K562 (cell line): ENCODE measurements around the gene MMAB. TPM values are rescaled to one million over a fixed set of nuclear protein-coding genes. Genes with fewer than 3 reads are reported as not detected.

ENCODE experiments used
- ASH1L ChIP-seq: fragments of 450-650 bp; IDR thresholded peaks from 2 replicates; pipeline ENCODE4 v1.6.1; 2018; ENCODE audit warnings: borderline replicate concordance, mild to moderate bottlenecking, low read depth; ENCODE audit not compliant: partially characterized antibody
- FOS ChIP-seq: IDR thresholded peaks from 3 replicates; pipeline ENCODE4 v1.6.1; 2011; ENCODE audit not compliant: insufficient read length; ENCODE audit errors: extremely low read depth
- JUN ChIP-seq, 2 experiments: sonication (generic) in 1 of 2; formaldehyde crosslinking in 1 of 2; IDR thresholded peaks; 2 replicates each; pipeline versions ENCODE4 v1.6.1 to v1.8.0; 2012 to 2022; ENCODE audit warnings: borderline replicate concordance in 2 of 2, mild to moderate bottlenecking in 2 of 2, improper control_type of control experiment in 1 of 2, low read depth in 1 of 2, low read length in 1 of 2, missing genetic modification reagents in 1 of 2
- KLF1 ChIP-seq: fragments of 450-650 bp; IDR thresholded peaks from 2 replicates; pipeline ENCODE4 v1.6.1; 2016; ENCODE audit warnings: missing genetic modification characterization, missing compliant biosample characterization
- MBD2 ChIP-seq: sonication (generic); IDR thresholded peaks from 2 replicates; pipeline ENCODE4 v1.6.1; 2016; ENCODE audit warnings: low read depth, borderline replicate concordance
- MEIS2 ChIP-seq: fragments of 450-650 bp; IDR thresholded peaks from 2 replicates; pipeline ENCODE4 v1.6.1; 2014; ENCODE audit warnings: mild to moderate bottlenecking; ENCODE audit not compliant: partially characterized antibody
- MIER1 ChIP-seq: fragments of 450-650 bp; IDR thresholded peaks from 2 replicates; pipeline ENCODE4 v1.6.1; 2016; ENCODE audit warnings: antibody characterized with exemption, mild to moderate bottlenecking, low read depth
- POLR2G ChIP-seq: fragments of 200-400 bp; formaldehyde crosslinking; IDR thresholded peaks from 2 replicates; pipeline ENCODE4 v1.6.1; 2017; ENCODE audit warnings: low read depth, mild to moderate bottlenecking, antibody characterized with exemption, low read length, moderate library complexity
- PTTG1 ChIP-seq: fragments of 450-650 bp; IDR thresholded peaks from 2 replicates; pipeline ENCODE4 v1.6.1; 2016; ENCODE audit warnings: low read depth, mild to moderate bottlenecking, missing genetic modification characterization, missing compliant biosample characterization
- RBM17 ChIP-seq: fragments of 200-400 bp; formaldehyde crosslinking; IDR thresholded peaks from 2 replicates; pipeline ENCODE4 v1.6.1; 2017; ENCODE audit warnings: low read depth, mild to moderate bottlenecking, low read length, borderline replicate concordance
- TBP ChIP-seq: optimal IDR thresholded peaks from 2 replicates; pipeline ENCODE3; 2011; ENCODE audit warnings: low read depth, low read length, improper control_type of control experiment
- TEAD2 ChIP-seq: fragments of 450-650 bp; IDR thresholded peaks from 2 replicates; pipeline ENCODE4 v1.6.1; 2016; ENCODE audit warnings: missing genetic modification characterization, control low read depth, missing compliant biosample characterization
- ZBTB7A ChIP-seq: IDR thresholded peaks from 2 replicates; pipeline ENCODE4 v1.6.1; 2011; ENCODE audit warnings: low read depth, mild to moderate bottlenecking, low read length, moderate library complexity, borderline replicate concordance; ENCODE audit not compliant: control insufficient read depth
- ZC3H4 ChIP-seq: sonication (generic); formaldehyde crosslinking; IDR thresholded peaks from 2 replicates; pipeline ENCODE4 v1.9.0; 2021; ENCODE audit warnings: missing genetic modification reagents, borderline replicate concordance
- ZFPM2 ChIP-seq: fragments of 250-450 bp; sonication (Bioruptor Pico); IDR thresholded peaks from 2 replicates; pipeline ENCODE4 v1.5.1; 2022; ENCODE audit warnings: mild to moderate bottlenecking
- ZNF134 ChIP-seq: fragments of 250-450 bp; sonication (Bioruptor Pico); conservative IDR thresholded peaks from 2 replicates; pipeline ENCODE4 v1.4.0; 2020
- ZNF175 ChIP-seq: fragments of 200-800 bp; sonication (Bioruptor generic); IDR thresholded peaks from 2 replicates; pipeline ENCODE4 v1.6.1; 2016; ENCODE audit warnings: low read depth, mild to moderate bottlenecking, missing genetic modification characterization, missing compliant biosample characterization
- ZNF184 ChIP-seq: sonication (generic); formaldehyde crosslinking; IDR thresholded peaks from 2 replicates; pipeline ENCODE4 v1.5.0; 2020; ENCODE audit warnings: missing genetic modification reagents
- ZNF311 ChIP-seq: fragments of 250-450 bp; sonication (Bioruptor Pico); IDR thresholded peaks from 2 replicates; pipeline ENCODE4 v1.4.0; 2020; ENCODE audit warnings: mild to moderate bottlenecking, moderate library complexity
- ZNF384 ChIP-seq: IDR thresholded peaks from 2 replicates; pipeline ENCODE4 v1.6.1; 2012; ENCODE audit warnings: low read depth, low read length, improper control_type of control experiment
- ZNF586 ChIP-seq: fragments of 450-650 bp; formaldehyde crosslinking; conservative IDR thresholded peaks from 2 replicates; pipeline ENCODE4 v1.4.0; 2020; ENCODE audit warnings: mild to moderate bottlenecking, moderate library complexity
- ZNF740 ChIP-seq, 3 experiments: fragments of 200-800 bp in 1 of 3; sonication (Bioruptor generic) in 1 of 3; sonication (generic) in 1 of 3; formaldehyde crosslinking in 1 of 3; IDR thresholded peaks; 2 replicates each; pipeline versions ENCODE4 v1.6.1 to v1.8.0; 2016 to 2022; ENCODE audit warnings: mild to moderate bottlenecking in 2 of 3, missing compliant biosample characterization in 2 of 3, missing genetic modification characterization in 2 of 3, missing genetic modification reagents in 1 of 3
- polyA plus RNA-seq, 8 experiments: library from polyadenylated mRNA; depleted of rRNA in 4 of 8; stranded (reverse) in 5 of 8; unstranded in 3 of 8; fragments of >200 nt; fragmentation: Nextera tagmentation in 2 of 8; fragmentation: Illumina TruSeq in 1 of 8; extraction: Ambion mirVana in 2 of 8; extraction: Trizol in 1 of 8; gene quantifications; 2 replicates each; pipeline versions ENCODE4 v1.2.1 to v1.2.3, GENCODE V29; 2011 to 2014; ENCODE audit warnings: inconsistent platforms in 1 of 8, missing spikeins in 1 of 8
- total RNA-seq, 7 experiments: library from RNA; depleted of rRNA in 6 of 7; stranded (reverse); fragments of >200 nt in 6 of 7; fragmentation: Illumina TruSeq in 2 of 7; extraction: Trizol in 2 of 7; gene quantifications; 2 replicates each; pipeline versions ENCODE4 v1.2.1 to v1.2.3, GENCODE V29; 2011 to 2021; ENCODE audit warnings: low replicate concordance in 1 of 7
- TF ChIP-seq, protein P1 (sequence below): fragments of 250-450 bp; sonication (Bioruptor Pico); IDR thresholded peaks from 2 replicates; pipeline ENCODE4 v1.8.0; 2021; ENCODE audit warnings: borderline replicate concordance, mild to moderate bottlenecking, moderate library complexity; ENCODE audit not compliant: poor library complexity, severe bottlenecking
- TF ChIP-seq, protein P2 (sequence below), 3 experiments: IDR thresholded peaks in 2 of 3; conservative IDR thresholded peaks in 1 of 3; 2 replicates each; pipeline ENCODE4 v1.5.1; 2011 to 2012; ENCODE audit warnings: low read length in 3 of 3, mild to moderate bottlenecking in 3 of 3, control low read depth in 2 of 3, improper control_type of control experiment in 1 of 3, inconsistent platforms in 1 of 3, low read depth in 1 of 3, mixed read lengths in 1 of 3, moderate library complexity in 1 of 3; ENCODE audit not compliant: insufficient read depth in 2 of 3

Gene MMAB
- total and polyA plus RNA-seq, 9 of the 15 experiments (the other 6 are each of a cell fraction or from before 2014, with no cell fraction given): 9.5 to 76.1 (median 46.2) TPM

DNA sequence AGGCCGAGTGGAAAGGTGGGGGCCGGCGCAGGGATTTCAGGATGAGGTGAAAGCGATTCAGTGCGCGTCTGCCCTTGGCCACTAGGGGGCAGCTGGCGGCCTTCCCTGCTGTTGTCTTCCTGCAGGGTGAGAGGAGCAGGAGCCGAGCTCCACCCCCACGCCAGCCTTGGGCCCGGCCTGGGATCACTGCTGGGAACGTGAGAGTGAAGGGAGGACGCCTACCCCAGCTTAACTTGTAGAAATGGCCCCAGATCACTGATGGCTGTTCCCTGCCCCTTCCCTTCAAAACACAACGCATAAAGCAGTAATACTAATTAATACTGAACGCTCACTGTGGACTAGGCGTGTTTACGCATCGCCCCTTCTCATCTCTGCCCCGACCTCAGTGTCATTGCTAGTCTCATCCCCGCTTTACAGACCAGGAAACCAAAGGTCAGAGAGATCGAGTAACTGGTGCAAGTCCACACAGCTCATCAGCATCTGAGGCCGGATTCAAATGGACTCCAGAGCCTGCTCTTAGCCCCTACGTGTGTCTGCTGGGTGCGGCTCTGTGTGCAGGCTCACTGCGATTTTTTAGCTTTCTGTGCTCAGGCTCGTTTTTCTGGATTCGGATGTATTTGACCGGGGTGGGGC lies 24.6 kb upstream of the MMAB start (continued):
- no peak for TF ChIP-seq ZC3H4 (CRISPR knock-in tag)
- no peak for TF ChIP-seq MIER1
- no peak for TF ChIP-seq ZNF175 (CRISPR knock-in tag)
- TF ChIP-seq ZNF134 (CRISPR knock-in tag): no peak
- no peak for TF ChIP-seq POLR2G
- no peak for TF ChIP-seq KLF1 (tag)
- TF ChIP-seq MEIS2: no peak
- no peak for TF ChIP-seq ZNF586
- no peak for TF ChIP-seq TBP
- no peak for TF ChIP-seq FOS
- TF ChIP-seq ZNF311 (CRISPR knock-in tag): no peak
- TF ChIP-seq, protein P1, sequence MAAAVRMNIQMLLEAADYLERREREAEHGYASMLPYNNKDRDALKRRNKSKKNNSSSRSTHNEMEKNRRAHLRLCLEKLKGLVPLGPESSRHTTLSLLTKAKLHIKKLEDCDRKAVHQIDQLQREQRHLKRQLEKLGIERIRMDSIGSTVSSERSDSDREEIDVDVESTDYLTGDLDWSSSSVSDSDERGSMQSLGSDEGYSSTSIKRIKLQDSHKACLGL (CRISPR knock-in tag): no peak
- TF ChIP-seq TEAD2: no peak
- TF ChIP-seq ASH1L: no peak
- TF ChIP-seq ZNF740 (CRISPR knock-in tag; IDR thresholded peaks at IDR 0.05): peak; percentile 61; the same call in 1 of the 2 replicates
- TF ChIP-seq ZNF740 (tag; IDR thresholded peaks at IDR 0.05): no peak
- no peak for TF ChIP-seq JUN (IDR thresholded peaks at IDR 0.05; ENCODE audit: borderline replicate concordance, low read depth, low read length)
- TF ChIP-seq JUN (CRISPR knock-in tag; IDR thresholded peaks at IDR 0.05; ENCODE audit: borderline replicate concordance): no peak
- TF ChIP-seq RBM17: no peak
- TF ChIP-seq, protein P2, sequence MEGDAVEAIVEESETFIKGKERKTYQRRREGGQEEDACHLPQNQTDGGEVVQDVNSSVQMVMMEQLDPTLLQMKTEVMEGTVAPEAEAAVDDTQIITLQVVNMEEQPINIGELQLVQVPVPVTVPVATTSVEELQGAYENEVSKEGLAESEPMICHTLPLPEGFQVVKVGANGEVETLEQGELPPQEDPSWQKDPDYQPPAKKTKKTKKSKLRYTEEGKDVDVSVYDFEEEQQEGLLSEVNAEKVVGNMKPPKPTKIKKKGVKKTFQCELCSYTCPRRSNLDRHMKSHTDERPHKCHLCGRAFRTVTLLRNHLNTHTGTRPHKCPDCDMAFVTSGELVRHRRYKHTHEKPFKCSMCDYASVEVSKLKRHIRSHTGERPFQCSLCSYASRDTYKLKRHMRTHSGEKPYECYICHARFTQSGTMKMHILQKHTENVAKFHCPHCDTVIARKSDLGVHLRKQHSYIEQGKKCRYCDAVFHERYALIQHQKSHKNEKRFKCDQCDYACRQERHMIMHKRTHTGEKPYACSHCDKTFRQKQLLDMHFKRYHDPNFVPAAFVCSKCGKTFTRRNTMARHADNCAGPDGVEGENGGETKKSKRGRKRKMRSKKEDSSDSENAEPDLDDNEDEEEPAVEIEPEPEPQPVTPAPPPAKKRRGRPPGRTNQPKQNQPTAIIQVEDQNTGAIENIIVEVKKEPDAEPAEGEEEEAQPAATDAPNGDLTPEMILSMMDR (IDR thresholded peaks at IDR 0.05 in 2 of 3, conservative IDR thresholded peaks at IDR 0.05 in 1 of 3; ENCODE audit: insufficient read depth in 2 of 3, low read depth in 1 of 3, low read length in 3 of 3): peak; percentile 91 to 93 (median 93)
- no peak for TF ChIP-seq ZNF384
- TF ChIP-seq ZFPM2: no peak
- no peak for TF ChIP-seq ZNF184 (CRISPR knock-in tag)
- 0 out of 2 replicates have a peak, but pooled peaks have one; percentile 18 for TF ChIP-seq ZBTB7A
- no peak for TF ChIP-seq PTTG1 (tag)
- TF ChIP-seq MBD2: no peak
